Measurements from ENCODE around the gene GLTPD2.

GLTPD2 gene

DNA sequence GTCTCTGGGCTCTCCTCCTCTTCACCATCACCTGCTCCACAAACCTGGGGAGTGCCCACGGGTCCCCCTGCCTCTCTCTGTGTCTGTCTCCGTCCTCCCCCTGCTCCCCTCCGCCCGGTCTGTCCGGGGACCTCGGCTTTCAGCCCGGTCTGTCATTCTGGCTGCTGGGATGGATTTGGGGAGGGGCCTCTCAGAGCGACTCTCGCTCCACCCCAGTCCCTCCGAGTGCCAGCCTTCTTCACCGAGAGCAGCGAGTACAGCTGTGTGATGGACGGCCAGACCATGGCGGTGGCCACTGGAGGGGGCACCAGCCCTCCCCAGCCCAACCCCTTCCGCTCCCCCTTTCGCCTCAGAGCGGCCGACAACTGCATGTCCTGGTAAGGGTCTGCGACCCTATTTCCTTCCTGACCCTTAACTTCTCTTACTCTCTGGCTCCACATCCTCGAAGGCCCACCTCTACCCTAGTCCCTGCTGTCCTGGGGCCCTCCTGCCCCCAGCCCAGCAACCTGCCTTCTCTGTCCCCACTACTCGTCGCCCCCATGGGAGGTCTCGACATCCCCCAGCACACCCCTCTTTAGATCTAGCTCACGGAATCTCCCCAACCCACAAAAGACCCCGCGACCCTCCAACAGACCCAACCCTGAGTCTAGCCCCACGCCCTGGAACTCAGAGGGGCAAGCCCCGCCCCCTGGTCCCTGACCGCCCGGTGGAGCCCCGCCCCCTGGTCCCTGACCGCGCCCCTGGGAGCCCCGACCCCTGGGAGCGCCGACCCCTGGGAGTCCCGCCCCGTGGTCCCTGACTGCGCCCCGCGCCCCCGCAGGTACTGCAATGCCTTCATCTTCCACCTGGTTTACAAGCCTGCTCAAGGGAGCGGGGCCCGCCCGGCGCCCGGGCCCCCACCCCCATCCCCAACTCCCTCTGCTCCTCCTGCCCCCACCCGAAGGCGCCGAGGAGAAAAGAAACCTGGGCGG lies 43.5 kb upstream of the GLTPD2 start:
- no peak for TF ChIP-seq SPI1 (IDR thresholded peaks at IDR 0.05; ENCODE audit: low read depth, low read length)
- TF ChIP-seq POLR2AphosphoS5 (IDR thresholded peaks at IDR 0.05; ENCODE audit: low read depth, low read length): no peak
- no peak for TF ChIP-seq TAF1 (IDR thresholded peaks at IDR 0.05; ENCODE audit: low read depth, low read length)
- TF ChIP-seq PAX5 (IDR thresholded peaks at IDR 0.05; ENCODE audit: insufficient read depth, low read length, severe bottlenecking): no peak
- TF ChIP-seq POLR2A (IDR thresholded peaks at IDR 0.05; ENCODE audit: low read depth, low read length): no peak
- TF ChIP-seq POU2F2 (IDR thresholded peaks at IDR 0.05; ENCODE audit: low read depth, low read length): no peak
- FAIRE-seq (no peak), DNase-seq (ENCODE audit: insufficient read length, low spot score) (no peak)

DNA sequence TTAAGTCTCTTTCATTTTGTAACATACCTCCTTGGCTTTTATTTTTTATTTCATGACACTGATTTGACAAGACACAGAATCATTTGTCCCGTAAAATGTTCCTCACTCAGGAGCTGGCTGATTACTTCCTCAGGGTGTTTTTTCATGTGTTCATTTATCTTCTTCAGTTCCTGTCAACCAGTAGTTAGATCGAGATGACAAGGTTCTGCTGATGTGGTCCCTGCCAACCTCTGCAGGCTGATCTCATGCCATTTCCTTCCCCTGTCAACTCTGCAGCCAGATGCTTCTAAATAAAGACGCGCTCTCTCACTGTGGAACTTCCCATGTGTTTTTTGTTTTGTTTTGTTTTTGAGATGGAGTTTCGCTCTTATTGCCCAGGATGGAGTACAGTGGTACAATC lies 40.9 kb upstream of the GLTPD2 start:
- FAIRE-seq (peak; percentile 48), DNase-seq (ENCODE audit: insufficient read length, low spot score) (no peak)
- no peak for TF ChIP-seq TAF1 (IDR thresholded peaks at IDR 0.05; ENCODE audit: low read depth, low read length)
- TF ChIP-seq POLR2AphosphoS5 (IDR thresholded peaks at IDR 0.05; ENCODE audit: low read depth, low read length): no peak
- TF ChIP-seq SPI1 (IDR thresholded peaks at IDR 0.05; ENCODE audit: low read depth, low read length): no peak
- no peak for TF ChIP-seq PAX5 (IDR thresholded peaks at IDR 0.05; ENCODE audit: insufficient read depth, low read length, severe bottlenecking)
- TF ChIP-seq POU2F2 (IDR thresholded peaks at IDR 0.05; ENCODE audit: low read depth, low read length): no peak
- TF ChIP-seq POLR2A (IDR thresholded peaks at IDR 0.05; ENCODE audit: low read depth, low read length): no peak

DNA sequence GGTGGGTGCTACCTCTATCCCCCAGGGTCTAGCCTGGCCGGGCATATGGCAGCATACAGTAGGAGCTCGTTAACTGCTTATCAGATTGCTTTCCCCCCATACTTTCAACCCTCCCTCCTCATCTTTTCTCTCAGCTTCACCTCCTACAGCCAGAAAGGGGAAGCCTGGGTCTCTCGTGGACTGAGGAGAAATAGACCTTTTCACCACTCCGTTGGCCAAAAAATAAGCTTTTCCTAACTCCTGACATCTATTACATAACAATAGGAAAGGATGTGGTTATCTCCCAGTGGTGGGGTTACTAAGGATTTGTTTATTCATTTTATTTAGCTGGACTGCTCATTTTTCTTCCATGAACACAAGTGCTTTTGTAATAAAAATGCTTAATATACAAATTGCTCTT lies 40.1 kb upstream of the GLTPD2 start:
- FAIRE-seq (no peak), DNase-seq (ENCODE audit: insufficient read length, low spot score) (no peak)
- no peak for TF ChIP-seq POLR2A (IDR thresholded peaks at IDR 0.05; ENCODE audit: low read depth, low read length)

DNA sequence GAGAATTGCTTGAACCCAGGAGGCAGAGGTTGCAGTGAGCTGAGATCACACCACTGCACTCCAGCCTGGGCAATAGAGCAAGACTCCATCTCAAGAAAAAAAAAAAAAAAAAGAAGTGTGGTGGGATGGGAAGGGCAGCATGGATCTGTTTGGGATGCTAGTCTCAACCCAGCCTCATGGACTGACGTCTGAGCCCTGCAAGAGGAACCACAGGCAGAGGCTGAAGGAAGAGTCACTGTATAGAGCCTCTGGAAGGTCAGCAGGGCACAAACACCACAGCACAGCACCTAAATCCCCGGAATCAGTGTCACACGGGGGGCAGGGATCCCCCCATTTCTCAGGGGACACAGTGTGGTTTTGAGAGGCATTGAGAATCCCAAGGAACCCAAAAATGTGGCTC lies 38.2 kb upstream of the GLTPD2 start:
- no peak for TF ChIP-seq PAX5 (IDR thresholded peaks at IDR 0.05; ENCODE audit: insufficient read depth, low read length, severe bottlenecking)
- TF ChIP-seq POLR2A (IDR thresholded peaks at IDR 0.05; ENCODE audit: low read depth, low read length): no peak
- TF ChIP-seq POLR2AphosphoS5 (IDR thresholded peaks at IDR 0.05; ENCODE audit: low read depth, low read length): no peak
- no peak for TF ChIP-seq POU2F2 (IDR thresholded peaks at IDR 0.05; ENCODE audit: low read depth, low read length)
- DNase-seq (ENCODE audit: insufficient read length, low spot score) (no peak), FAIRE-seq (no peak)

DNA sequence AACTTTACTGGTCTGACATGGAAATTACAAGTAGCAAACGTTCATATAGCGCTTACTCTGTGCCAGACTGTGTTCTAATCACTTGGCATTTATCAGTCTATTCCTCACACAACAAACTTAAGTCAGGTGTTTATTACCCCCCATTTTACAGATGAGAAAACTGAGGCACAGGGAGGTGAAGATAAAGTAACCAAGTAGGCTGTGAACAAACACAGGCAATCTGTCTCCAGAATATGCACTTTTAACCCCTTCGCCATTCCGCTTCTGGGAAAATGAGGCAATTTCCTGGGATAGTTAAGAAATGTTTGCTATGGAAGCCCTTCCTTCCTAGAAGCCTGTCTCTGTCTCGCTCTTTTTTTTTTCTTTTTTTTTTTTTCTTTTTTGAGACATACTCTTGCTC lies 36.8 kb upstream of the GLTPD2 start:
- no peak for TF ChIP-seq SPI1 (IDR thresholded peaks at IDR 0.05; ENCODE audit: low read depth, low read length)
- no peak for TF ChIP-seq TAF1 (IDR thresholded peaks at IDR 0.05; ENCODE audit: low read depth, low read length)
- no peak for TF ChIP-seq PAX5 (IDR thresholded peaks at IDR 0.05; ENCODE audit: insufficient read depth, low read length, severe bottlenecking)
- no peak for TF ChIP-seq POLR2A (IDR thresholded peaks at IDR 0.05; ENCODE audit: low read depth, low read length)
- no peak for TF ChIP-seq POLR2AphosphoS5 (IDR thresholded peaks at IDR 0.05; ENCODE audit: low read depth, low read length)
- TF ChIP-seq POU2F2 (IDR thresholded peaks at IDR 0.05; ENCODE audit: low read depth, low read length): no peak
- DNase-seq (ENCODE audit: insufficient read length, low spot score) (no peak), FAIRE-seq (no peak)

DNA sequence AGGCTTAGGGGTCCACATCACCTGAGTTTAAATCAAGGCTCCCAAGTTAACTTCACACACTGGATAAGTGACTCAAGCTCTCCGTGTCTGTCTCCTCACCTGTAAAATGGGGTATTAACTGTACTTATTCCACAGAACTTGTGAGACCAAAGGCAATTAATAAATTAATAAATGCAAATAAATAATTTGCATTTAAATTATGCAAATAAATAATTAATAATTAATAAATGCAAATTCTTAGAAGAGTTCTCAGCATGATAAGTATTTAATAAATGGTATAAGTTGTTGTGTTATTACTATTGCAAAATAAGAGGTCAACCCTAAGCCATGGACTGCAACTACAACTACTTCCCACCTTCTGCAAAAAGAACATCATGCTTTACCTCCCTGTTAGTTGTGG lies 35.4 kb upstream of the GLTPD2 start:
- FAIRE-seq: no peak
- TF ChIP-seq PAX5 (IDR thresholded peaks at IDR 0.05; ENCODE audit: insufficient read depth, low read length, severe bottlenecking): no peak
- TF ChIP-seq POLR2AphosphoS5 (IDR thresholded peaks at IDR 0.05; ENCODE audit: low read depth, low read length): no peak
- TF ChIP-seq TAF1 (IDR thresholded peaks at IDR 0.05; ENCODE audit: low read depth, low read length): no peak
- no peak for TF ChIP-seq SPI1 (IDR thresholded peaks at IDR 0.05; ENCODE audit: low read depth, low read length)
- TF ChIP-seq POU2F2 (IDR thresholded peaks at IDR 0.05; ENCODE audit: low read depth, low read length): no peak
- no peak for TF ChIP-seq POLR2A (IDR thresholded peaks at IDR 0.05; ENCODE audit: low read depth, low read length)
- no peak for DNase-seq (ENCODE audit: insufficient read length, low spot score)

DNA sequence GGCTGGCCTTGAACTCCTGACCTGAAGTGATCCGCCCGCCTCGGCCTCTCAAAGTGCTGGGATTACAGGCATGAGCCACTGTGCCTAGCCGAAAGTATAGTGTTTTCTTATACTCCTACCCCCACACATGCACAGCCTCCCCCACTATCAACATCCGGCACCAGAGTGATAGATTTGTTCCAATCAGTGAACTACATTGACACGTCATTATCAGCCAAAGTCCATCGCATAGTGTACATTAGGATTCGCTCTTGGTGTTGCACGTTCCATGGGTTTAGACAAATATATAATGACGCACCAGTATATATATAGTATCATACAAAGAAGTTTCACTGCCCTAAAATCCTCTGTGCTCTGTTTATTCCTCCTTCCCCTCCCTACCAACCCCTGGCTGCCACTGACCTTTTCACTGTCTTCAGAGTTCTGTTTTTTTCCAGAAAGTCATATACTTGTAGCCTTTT lies 29.0 kb upstream of the GLTPD2 start:
- FAIRE-seq (no peak), DNase-seq (ENCODE audit: insufficient read length, low spot score) (no peak)
- TF ChIP-seq POLR2AphosphoS5 (IDR thresholded peaks at IDR 0.05; ENCODE audit: low read depth, low read length) (no peak), TAF1 (IDR thresholded peaks at IDR 0.05; ENCODE audit: low read depth, low read length) (no peak), POU2F2 (IDR thresholded peaks at IDR 0.05; ENCODE audit: low read depth, low read length) (no peak), POLR2A (IDR thresholded peaks at IDR 0.05; ENCODE audit: low read depth, low read length) (no peak), PAX5 (IDR thresholded peaks at IDR 0.05; ENCODE audit: insufficient read depth, low read length, severe bottlenecking) (no peak), SPI1 (IDR thresholded peaks at IDR 0.05; ENCODE audit: low read depth, low read length) (no peak)

DNA sequence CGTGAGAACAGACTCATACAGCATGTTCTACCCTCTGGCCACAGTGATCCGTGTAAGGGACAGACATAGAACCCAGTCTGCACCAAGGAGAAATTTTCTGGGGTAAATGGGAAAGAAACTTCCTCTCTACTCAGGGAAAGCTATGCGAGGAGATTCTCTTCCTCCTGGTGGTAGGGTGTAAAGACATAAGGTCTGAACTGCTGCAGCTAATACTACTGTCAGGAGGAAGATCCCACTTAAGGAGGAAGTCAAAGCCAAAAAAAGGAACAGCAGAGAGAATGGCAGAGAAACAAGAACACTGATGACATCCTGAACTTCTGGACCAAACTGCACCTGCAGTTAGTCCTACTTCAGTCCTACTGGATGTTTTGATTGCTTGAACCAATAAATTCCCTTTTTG lies 24.2 kb upstream of the GLTPD2 start:
- FAIRE-seq: no peak
- TF ChIP-seq SPI1 (IDR thresholded peaks at IDR 0.05; ENCODE audit: low read depth, low read length) (0 out of 2 replicates have a peak, but pooled peaks have one; percentile 16), POLR2AphosphoS5 (IDR thresholded peaks at IDR 0.05; ENCODE audit: low read depth, low read length) (no peak), POLR2A (IDR thresholded peaks at IDR 0.05; ENCODE audit: low read depth, low read length) (no peak), POU2F2 (IDR thresholded peaks at IDR 0.05; ENCODE audit: low read depth, low read length) (no peak), PAX5 (IDR thresholded peaks at IDR 0.05; ENCODE audit: insufficient read depth, low read length, severe bottlenecking) (no peak)
- DNase-seq (ENCODE audit: insufficient read length, low spot score): no peak

DNA sequence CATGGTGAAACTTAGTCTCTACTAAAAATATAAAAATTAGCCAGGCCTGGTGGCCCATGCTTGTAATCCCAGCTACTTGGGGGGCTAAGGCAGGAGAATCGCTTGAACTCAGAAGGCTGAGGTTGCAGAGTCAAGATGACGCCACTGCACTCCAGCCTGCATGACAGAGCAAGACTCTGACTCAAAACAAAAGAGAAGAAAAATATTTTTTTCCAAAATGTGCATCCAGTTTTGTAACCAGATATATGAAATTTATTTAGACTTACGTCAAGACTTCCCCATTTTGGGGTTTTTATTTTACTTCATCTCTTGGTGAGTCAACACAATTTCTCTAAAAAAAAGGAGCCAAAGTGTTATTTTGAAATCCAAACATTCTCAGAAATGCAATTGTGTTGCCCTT lies 22.6 kb upstream of the GLTPD2 start:
- no peak for FAIRE-seq
- no peak for TF ChIP-seq POU2F2 (IDR thresholded peaks at IDR 0.05; ENCODE audit: low read depth, low read length)
- no peak for TF ChIP-seq POLR2A (IDR thresholded peaks at IDR 0.05; ENCODE audit: low read depth, low read length)
- TF ChIP-seq TAF1 (IDR thresholded peaks at IDR 0.05; ENCODE audit: low read depth, low read length): no peak
- TF ChIP-seq SPI1 (IDR thresholded peaks at IDR 0.05; ENCODE audit: low read depth, low read length): no peak
- no peak for DNase-seq (ENCODE audit: insufficient read length, low spot score)

DNA sequence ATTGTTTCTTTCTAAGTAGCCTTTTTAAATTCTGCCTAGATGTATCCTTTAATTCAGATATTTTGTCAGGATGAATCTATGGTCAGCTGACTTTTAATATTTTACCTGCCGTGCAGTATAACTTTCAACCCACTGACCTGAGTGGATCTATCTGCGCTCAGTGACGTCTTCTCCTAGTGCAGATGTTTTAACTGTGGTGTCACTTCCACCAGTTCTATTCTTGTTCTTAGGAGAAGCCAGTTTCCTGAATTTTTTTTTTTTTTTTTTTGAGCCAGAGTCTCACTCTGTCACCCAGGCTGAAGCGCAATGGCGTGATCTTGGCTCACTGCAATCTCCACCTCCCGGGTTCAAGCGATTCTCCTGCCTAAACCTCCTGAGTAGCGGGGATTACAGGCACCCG lies 22.0 kb upstream of the GLTPD2 start:
- no peak for TF ChIP-seq POU2F2 (IDR thresholded peaks at IDR 0.05; ENCODE audit: low read depth, low read length)
- no peak for TF ChIP-seq TAF1 (IDR thresholded peaks at IDR 0.05; ENCODE audit: low read depth, low read length)
- no peak for TF ChIP-seq POLR2AphosphoS5 (IDR thresholded peaks at IDR 0.05; ENCODE audit: low read depth, low read length)
- no peak for TF ChIP-seq PAX5 (IDR thresholded peaks at IDR 0.05; ENCODE audit: insufficient read depth, low read length, severe bottlenecking)
- TF ChIP-seq SPI1 (IDR thresholded peaks at IDR 0.05; ENCODE audit: low read depth, low read length): no peak
- TF ChIP-seq POLR2A (IDR thresholded peaks at IDR 0.05; ENCODE audit: low read depth, low read length): no peak
- FAIRE-seq: no peak
- DNase-seq (ENCODE audit: insufficient read length, low spot score): no peak
